ENCODE measurements around the gene RPL5. TPM values are rescaled to one million over a fixed set of nuclear protein-coding genes. Genes with fewer than 3 reads are reported as not detected.

Gene RPL5
- polyA plus RNA-seq, 3 donors = 921 to 1,114 (median 953) TPM

DNA sequence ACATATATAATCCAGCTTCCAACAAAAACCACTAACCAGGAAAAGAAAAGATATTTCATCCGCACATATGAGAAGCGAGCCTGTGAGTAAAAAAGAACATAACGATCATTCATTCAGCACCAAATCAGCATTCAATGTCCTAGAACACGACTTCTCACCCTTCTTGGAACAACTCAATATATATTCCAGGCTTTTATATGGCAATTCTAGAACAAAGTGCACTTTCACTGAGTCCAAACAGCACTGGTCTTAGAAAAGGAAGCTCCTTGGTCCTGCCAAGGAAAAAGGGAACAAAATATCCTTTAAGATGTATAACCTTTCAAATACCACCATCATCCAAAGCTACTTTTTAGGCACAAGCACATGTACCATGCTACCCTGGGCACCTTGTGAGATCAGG, 44.5 kb downstream of the RPL5 start:
- DNase-seq = no peak
- no peaks in the 10 kb centered on the region for H3K36me3 ChIP-seq (replicated peaks in 1 of 2; ENCODE audit: control insufficient read depth in 1 of 2, insufficient read depth in 2 of 2, low read length in 2 of 2)
- no peak overlapping the region for H3K9ac ChIP-seq (ENCODE audit: insufficient read depth, low read length, poor library complexity, severe bottlenecking)
- H3K4me3 ChIP-seq (replicated peaks in 1 of 3; ENCODE audit: low read depth in 2 of 3, low read length in 3 of 3) = no peak overlapping the region
- H3K9me3 Mint-ChIP-seq = peaks cover 0 to 9% (median 3%) of the 10 kb centered on the region in 7 donors
- H3K4me3 Mint-ChIP-seq = no peak overlapping the region
- no peaks in the 10 kb centered on the region for H3K4me1 ChIP-seq (ENCODE audit: control insufficient read depth in 1 of 2, insufficient read depth in 2 of 2, low read length in 2 of 2)
- H2AFZ ChIP-seq (ENCODE audit: insufficient read depth, low read depth, low read length, poor library complexity, severe bottlenecking) = no peak overlapping the region
- no CpG with 5 or more reads among the region's 4 CpGs for WGBS (ENCODE audit: insufficient coverage)
- intact Hi-C loops (cut with micrococcal nuclease) = no loop called here
- no peak overlapping the region for H3K27ac Mint-ChIP-seq
- no peaks in the 10 kb centered on the region for H3K4me1 Mint-ChIP-seq
- TF ChIP-seq, protein P1, sequence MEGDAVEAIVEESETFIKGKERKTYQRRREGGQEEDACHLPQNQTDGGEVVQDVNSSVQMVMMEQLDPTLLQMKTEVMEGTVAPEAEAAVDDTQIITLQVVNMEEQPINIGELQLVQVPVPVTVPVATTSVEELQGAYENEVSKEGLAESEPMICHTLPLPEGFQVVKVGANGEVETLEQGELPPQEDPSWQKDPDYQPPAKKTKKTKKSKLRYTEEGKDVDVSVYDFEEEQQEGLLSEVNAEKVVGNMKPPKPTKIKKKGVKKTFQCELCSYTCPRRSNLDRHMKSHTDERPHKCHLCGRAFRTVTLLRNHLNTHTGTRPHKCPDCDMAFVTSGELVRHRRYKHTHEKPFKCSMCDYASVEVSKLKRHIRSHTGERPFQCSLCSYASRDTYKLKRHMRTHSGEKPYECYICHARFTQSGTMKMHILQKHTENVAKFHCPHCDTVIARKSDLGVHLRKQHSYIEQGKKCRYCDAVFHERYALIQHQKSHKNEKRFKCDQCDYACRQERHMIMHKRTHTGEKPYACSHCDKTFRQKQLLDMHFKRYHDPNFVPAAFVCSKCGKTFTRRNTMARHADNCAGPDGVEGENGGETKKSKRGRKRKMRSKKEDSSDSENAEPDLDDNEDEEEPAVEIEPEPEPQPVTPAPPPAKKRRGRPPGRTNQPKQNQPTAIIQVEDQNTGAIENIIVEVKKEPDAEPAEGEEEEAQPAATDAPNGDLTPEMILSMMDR (IDR thresholded peaks at IDR 0.05) = no peak
- peaks cover 0 to 4% (median 0%) of the 10 kb centered on the region in 3 donors for H3K27me3 Mint-ChIP-seq (ENCODE audit: low read depth in 3 of 3)
- no peaks in the 10 kb centered on the region for H3K9me3 ChIP-seq (replicated peaks in 1 of 2; ENCODE audit: control insufficient read depth in 1 of 2, insufficient read depth in 1 of 2, low read length in 2 of 2)
- H3K79me2 ChIP-seq (ENCODE audit: insufficient read depth, low read length) = no peaks in the 10 kb centered on the region
- no peaks in the 10 kb centered on the region for H3K27me3 ChIP-seq (ENCODE audit: control insufficient read depth in 2 of 2, insufficient read depth in 2 of 2, low read length in 2 of 2)
- no peaks in the 10 kb centered on the region for H4K20me1 ChIP-seq (ENCODE audit: insufficient read depth, low read length)
- no peak overlapping the region for H3K27ac ChIP-seq (ENCODE audit: low read depth in 1 of 2, low read length in 2 of 2)
- peaks cover 0 to 5% of the 10 kb centered on the region in 2 donors for H3K36me3 Mint-ChIP-seq
- no peak overlapping the region for H3K4me2 ChIP-seq (replicated peaks; ENCODE audit: extremely low read depth, low read length, poor library complexity, severe bottlenecking)

DNA sequence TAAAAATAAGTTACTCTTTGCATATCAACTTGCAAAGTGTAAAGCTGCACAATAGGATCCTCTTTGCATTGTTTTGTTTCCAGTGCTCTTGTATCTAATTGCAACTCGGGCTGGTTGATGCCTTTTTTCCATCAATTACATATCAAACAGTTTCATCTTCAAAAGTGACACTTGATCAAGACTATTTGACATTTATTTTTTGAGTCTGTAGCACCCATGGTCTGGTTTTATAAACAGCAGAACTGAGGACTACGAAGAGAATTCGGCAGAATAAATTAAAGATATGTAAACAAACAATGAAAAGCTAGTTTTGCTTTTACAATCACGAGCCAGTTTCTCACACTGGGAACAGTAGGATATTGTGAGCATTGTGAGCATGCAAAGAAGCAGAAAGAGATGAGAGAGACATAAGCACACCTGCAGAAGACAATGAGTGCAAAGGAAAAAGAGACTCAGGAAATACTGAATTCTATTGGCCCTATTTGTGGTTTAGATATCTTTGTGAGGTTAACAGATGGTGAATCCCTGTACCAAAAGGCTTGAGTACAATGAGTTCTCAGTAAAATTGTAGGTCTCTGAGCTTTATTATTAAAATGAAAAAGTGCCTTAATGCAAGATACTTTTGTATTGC, 45.4 kb downstream of the RPL5 start:
- Histone ChIP-seq H3K4me1 (ENCODE audit: control insufficient read depth in 1 of 2, insufficient read depth in 2 of 2, low read length in 2 of 2) (no peaks in the 10 kb centered on the region), H3K79me2 (ENCODE audit: insufficient read depth, low read length) (no peaks in the 10 kb centered on the region), H3K9me3 (replicated peaks in 1 of 2; ENCODE audit: control insufficient read depth in 1 of 2, insufficient read depth in 1 of 2, low read length in 2 of 2) (no peaks in the 10 kb centered on the region), H3K27ac (ENCODE audit: low read depth in 1 of 2, low read length in 2 of 2) (no peak overlapping the region), H3K27me3 (ENCODE audit: control insufficient read depth in 2 of 2, insufficient read depth in 2 of 2, low read length in 2 of 2) (no peaks in the 10 kb centered on the region), H3K4me2 (replicated peaks; ENCODE audit: extremely low read depth, low read length, poor library complexity, severe bottlenecking) (no peak overlapping the region), H3K36me3 (replicated peaks in 1 of 2; ENCODE audit: control insufficient read depth in 1 of 2, insufficient read depth in 2 of 2, low read length in 2 of 2) (no peaks in the 10 kb centered on the region), H3K4me3 (replicated peaks in 1 of 3; ENCODE audit: low read depth in 2 of 3, low read length in 3 of 3) (no peak overlapping the region), H2AFZ (ENCODE audit: insufficient read depth, low read depth, low read length, poor library complexity, severe bottlenecking) (no peak overlapping the region), H4K20me1 (ENCODE audit: insufficient read depth, low read length) (no peaks in the 10 kb centered on the region), H3K9ac (ENCODE audit: insufficient read depth, low read length, poor library complexity, severe bottlenecking) (no peak overlapping the region)
- 93% methylated on average over 4 of the region's 4 CpGs for WGBS (ENCODE audit: insufficient coverage)
- no peak for DNase-seq
- Mint-ChIP-seq H3K4me1 (no peaks in the 10 kb centered on the region), H3K27ac (no peak overlapping the region), H3K4me3 (no peak overlapping the region), H3K27me3 (ENCODE audit: low read depth in 3 of 3) (peaks cover 0 to 4% (median 0%) of the 10 kb centered on the region in 3 donors), H3K9me3 (peaks cover 0 to 7% (median 3%) of the 10 kb centered on the region in 7 donors), H3K36me3 (peaks cover 0 to 5% of the 10 kb centered on the region in 2 donors)
- intact Hi-C loops (cut with micrococcal nuclease) = no loop called here
- TF ChIP-seq, protein P1 (IDR thresholded peaks at IDR 0.05) = no peak

Measured in CD14-positive monocyte (primary cell).